HAP-1 (cell line): Measurements from ENCODE around the gene METTL24.

ENCODE experiments used
- DNase-seq, 2 experiments: peaks; one replicate each; pipeline ENCODE4 v3.0.0-alpha.2; 2016 to 2020; ENCODE audit warnings: low spot score in 2 of 2
- H3K27me3 ChIP-seq: fragments of 250-450 bp; sonication (Bioruptor Pico); 2 replicates; pipeline ENCODE4 v1.5.1; 2020; ENCODE audit warnings: low read depth, mild to moderate bottlenecking, moderate library complexity
- H3K36me3 ChIP-seq: fragments of 250-450 bp; sonication (Bioruptor Pico); replicated peaks from 2 replicates; pipeline ENCODE4 v1.5.1; 2020; ENCODE audit warnings: mild to moderate bottlenecking
- H3K4me1 ChIP-seq: fragments of 250-450 bp; sonication (Bioruptor Pico); 2 replicates; pipeline ENCODE4 v1.5.1; 2020; ENCODE audit warnings: mild to moderate bottlenecking
- H3K4me3 ChIP-seq: fragments of 250-450 bp; sonication (Bioruptor Pico); 2 replicates; pipeline ENCODE4 v1.5.1; 2020; ENCODE audit warnings: mild to moderate bottlenecking, moderate library complexity
- H3K9me3 ChIP-seq: fragments of 250-450 bp; sonication (Bioruptor Pico); 2 replicates; pipeline ENCODE4 v1.5.1; 2020; ENCODE audit warnings: mild to moderate bottlenecking, moderate library complexity
- in situ Hi-C: fragments of 300-500 bp; cut with MboI; formaldehyde crosslinking; loops from 3 replicates; pipeline ENCODE4 v1.14.3; 2020; ENCODE audit warnings: low sequenced_read_pairs, inconsistent platforms, mixed read lengths

The METTL24 gene

GRCh38 chr6:110340392-110340965 lies 17.7 kb downstream of the METTL24 start:
- Histone ChIP-seq H3K27me3 (no peaks in the 10 kb centered on the region), H3K4me3 (no peak overlapping the region), H3K36me3 (no peaks in the 10 kb centered on the region), H3K4me1 (peaks cover 21% of the 10 kb centered on the region), H3K9me3 (no peaks in the 10 kb centered on the region)
- DNase-seq, result no peak
- in situ Hi-C loops, result no loop called here

GRCh38 chr6:110338820-110339470 lies 19.2 kb downstream of the METTL24 start:
- Histone ChIP-seq H3K27me3 (no peaks in the 10 kb centered on the region), H3K9me3 (no peaks in the 10 kb centered on the region), H3K4me1 (peaks cover 8% of the 10 kb centered on the region), H3K36me3 (no peaks in the 10 kb centered on the region), H3K4me3 (no peak overlapping the region)
- in situ Hi-C loops, result no loop called here
- no peak for DNase-seq

GRCh38 chr6:110337486-110337885 lies 20.7 kb downstream of the METTL24 start:
- H3K9me3 ChIP-seq, result no peaks in the 10 kb centered on the region
- DNase-seq, result no peak
- no peaks in the 10 kb centered on the region for H3K4me1 ChIP-seq
- in situ Hi-C loops, result no loop called here
- H3K36me3 ChIP-seq, result no peaks in the 10 kb centered on the region
- H3K27me3 ChIP-seq, result no peaks in the 10 kb centered on the region
- H3K4me3 ChIP-seq, result no peak overlapping the region

GRCh38 chr6:110334423-110335180 lies 23.5 kb downstream of the METTL24 start:
- in situ Hi-C loops, result no loop called here
- no peaks in the 10 kb centered on the region for H3K27me3 ChIP-seq
- DNase-seq, result no peak
- H3K9me3 ChIP-seq, result no peaks in the 10 kb centered on the region
- H3K4me3 ChIP-seq, result no peak overlapping the region
- peaks cover under 1% of the 10 kb centered on the region; the same call in 1 of the 2 replicates for H3K4me1 ChIP-seq
- H3K36me3 ChIP-seq, result no peaks in the 10 kb centered on the region

- Histone ChIP-seq H3K27me3 (no peaks in the 10 kb centered on the region), H3K4me3 (no peak overlapping the region), H3K36me3 (no peaks in the 10 kb centered on the region), H3K9me3 (no peaks in the 10 kb centered on the region), H3K4me1 (peaks cover 18% of the 10 kb centered on the region)
- in situ Hi-C loops, result no loop called here
- DNase-seq, result no peak
Measured at GRCh38 chr6:110332281-110332680, 25.9 kb downstream of the METTL24 start.

GRCh38 chr6:110331816-110332215 lies 26.3 kb downstream of the METTL24 start:
- Histone ChIP-seq H3K9me3 (no peaks in the 10 kb centered on the region), H3K36me3 (no peaks in the 10 kb centered on the region), H3K4me1 (peaks cover 18% of the 10 kb centered on the region), H3K27me3 (no peaks in the 10 kb centered on the region), H3K4me3 (no peak overlapping the region)
- in situ Hi-C loops, result no loop called here
- no peak for DNase-seq

GRCh38 chr6:110331390-110331789 lies 26.8 kb downstream of the METTL24 start:
- Histone ChIP-seq H3K9me3 (no peaks in the 10 kb centered on the region), H3K27me3 (no peaks in the 10 kb centered on the region), H3K36me3 (no peaks in the 10 kb centered on the region), H3K4me3 (no peak overlapping the region), H3K4me1 (peaks cover 18% of the 10 kb centered on the region)
- in situ Hi-C loops, result no loop called here
- no peak for DNase-seq

GRCh38 chr6:110329714-110330436 lies 28.3 kb downstream of the METTL24 start:
- in situ Hi-C loops, result no loop called here

GRCh38 chr6:110329348-110329713 lies 28.8 kb downstream of the METTL24 start:
- in situ Hi-C loops, result no loop called here
- no peak overlapping the region for H3K4me3 ChIP-seq
- no peaks in the 10 kb centered on the region for H3K27me3 ChIP-seq
- no peaks in the 10 kb centered on the region for H3K36me3 ChIP-seq
- no peak for DNase-seq
- H3K9me3 ChIP-seq, result no peaks in the 10 kb centered on the region
- H3K4me1 ChIP-seq, result peaks cover 18% of the 10 kb centered on the region

More at GRCh38 chr6:110329714-110330436, 28.3 kb downstream of the METTL24 start:
- no peak for DNase-seq
- Histone ChIP-seq H3K4me3 (no peak overlapping the region), H3K36me3 (no peaks in the 10 kb centered on the region), H3K27me3 (no peaks in the 10 kb centered on the region), H3K4me1 (peaks cover 18% of the 10 kb centered on the region), H3K9me3 (no peaks in the 10 kb centered on the region)

GRCh38 chr6:110328259-110328658 lies 29.9 kb downstream of the METTL24 start:
- in situ Hi-C loops, result no loop called here
- Histone ChIP-seq H3K36me3 (no peaks in the 10 kb centered on the region), H3K4me1 (peaks cover 18% of the 10 kb centered on the region), H3K4me3 (no peak overlapping the region), H3K9me3 (no peaks in the 10 kb centered on the region), H3K27me3 (no peaks in the 10 kb centered on the region)
- DNase-seq, result peak in 1 of 2 experiments; percentile 4

GRCh38 chr6:110327391-110327790 lies 30.8 kb downstream of the METTL24 start:
- Histone ChIP-seq H3K27me3 (no peaks in the 10 kb centered on the region), H3K9me3 (no peaks in the 10 kb centered on the region), H3K4me1 (peaks cover 21% of the 10 kb centered on the region), H3K36me3 (no peaks in the 10 kb centered on the region), H3K4me3 (no peak overlapping the region)
- in situ Hi-C loops, result no loop called here
- DNase-seq, result no peak

- in situ Hi-C loops, result no loop called here
- Histone ChIP-seq H3K9me3 (no peaks in the 10 kb centered on the region), H3K27me3 (no peaks in the 10 kb centered on the region), H3K4me1 (peaks cover 21% of the 10 kb centered on the region), H3K4me3 (no peak overlapping the region), H3K36me3 (no peaks in the 10 kb centered on the region)
- DNase-seq, result peak in 1 of 2 experiments; percentile 0
Measured at GRCh38 chr6:110326609-110327008, 31.5 kb downstream of the METTL24 start.

- no peaks in the 10 kb centered on the region for H3K36me3 ChIP-seq
- in situ Hi-C loops, result no loop called here
- DNase-seq, result no peak
- no peak overlapping the region for H3K4me3 ChIP-seq
- peaks cover 21% of the 10 kb centered on the region for H3K4me1 ChIP-seq
- no peaks in the 10 kb centered on the region for H3K27me3 ChIP-seq
- no peaks in the 10 kb centered on the region for H3K9me3 ChIP-seq
Measured at GRCh38 chr6:110326057-110326456, 32.1 kb downstream of the METTL24 start.

- Histone ChIP-seq H3K36me3 (no peaks in the 10 kb centered on the region), H3K27me3 (no peaks in the 10 kb centered on the region), H3K4me1 (peaks cover 21% of the 10 kb centered on the region), H3K9me3 (no peaks in the 10 kb centered on the region), H3K4me3 (no peak overlapping the region)
- DNase-seq, result no peak
- in situ Hi-C loops, result no loop called here
Measured at GRCh38 chr6:110325197-110325596, 33.0 kb downstream of the METTL24 start.
